CD4-positive, CD25-positive, alpha-beta regulatory T cell (primary cell): ENCODE data around the gene SZRD1. TPM values are rescaled to one million over a fixed set of nuclear protein-coding genes. Genes with fewer than 3 reads are reported as not detected.

Experiments used
- ATAC-seq, 2 donors: fragments of 150-1000 bp; cut with Tn5 transposase; one replicate each; pipeline ENCODE4 v1.10.0; 2021; ENCODE audit warnings: low read depth in 2 of 2, moderate number of reproducible peaks in 2 of 2, moderate library complexity in 1 of 2
- DNase-seq, 3 donors: peaks; one replicate each; pipeline versions ENCODE4 v3.0.0 to v3.0.0-alpha.2; 2012 to 2022; ENCODE audit warnings: mixed read lengths in 1 of 3
- H3K27ac ChIP-seq: one replicate; pipeline ENCODE4 v1.7.0; 2013; ENCODE audit warnings: mild to moderate bottlenecking, low read length; ENCODE audit not compliant: insufficient read depth, poor library complexity, severe bottlenecking
- H3K27me3 ChIP-seq: one replicate; pipeline ENCODE4 v1.7.0; 2013; ENCODE audit warnings: low read length; ENCODE audit not compliant: control insufficient read depth, insufficient read depth
- H3K36me3 ChIP-seq: one replicate; pipeline ENCODE4 v1.7.0; 2013; ENCODE audit warnings: mild to moderate bottlenecking, low read length, moderate library complexity; ENCODE audit not compliant: control insufficient read depth, insufficient read depth
- H3K4me1 ChIP-seq: 2 replicates; pipeline ENCODE4 v1.7.0; 2013; ENCODE audit warnings: mild to moderate bottlenecking, low read length; ENCODE audit not compliant: insufficient read depth, control insufficient read depth, poor library complexity, severe bottlenecking
- H3K4me3 ChIP-seq: one replicate; pipeline ENCODE4 v1.7.0; 2013; ENCODE audit warnings: low read depth, mild to moderate bottlenecking, low read length, moderate library complexity
- H3K9me3 ChIP-seq, 2 experiments: 1 replicate in 1 of 2; 2 replicates in 1 of 2; pipeline ENCODE4 v1.7.0; 2013; ENCODE audit warnings: low read length in 2 of 2, mild to moderate bottlenecking in 1 of 2, moderate library complexity in 1 of 2; ENCODE audit not compliant: control insufficient read depth in 2 of 2
- H3K27ac Mint-ChIP-seq, 3 donors: one replicate each; pipeline ENCODE4 v1.8.0; 2020 to 2022; ENCODE audit warnings: mild to moderate bottlenecking in 3 of 3, mixed read lengths in 3 of 3, moderate library complexity in 2 of 3
- H3K27me3 Mint-ChIP-seq: one replicate; pipeline ENCODE4 v1.8.0; 2022; ENCODE audit warnings: mild to moderate bottlenecking, mixed read lengths
- H3K36me3 Mint-ChIP-seq: one replicate; pipeline ENCODE4 v1.8.0; 2020; ENCODE audit warnings: mixed read lengths
- H3K4me1 Mint-ChIP-seq, 4 donors: one replicate each; pipeline ENCODE4 v1.8.0; 2020 to 2022; ENCODE audit warnings: mixed read lengths in 4 of 4, mild to moderate bottlenecking in 1 of 4
- H3K4me3 Mint-ChIP-seq, 4 donors: one replicate each; pipeline ENCODE4 v1.8.0; 2020 to 2022; ENCODE audit warnings: mild to moderate bottlenecking in 4 of 4, mixed read lengths in 4 of 4, moderate library complexity in 3 of 4
- H3K9me3 Mint-ChIP-seq, 7 donors: one replicate each; pipeline ENCODE4 v1.8.0; 2020 to 2022; ENCODE audit warnings: mixed read lengths in 7 of 7, mild to moderate bottlenecking in 3 of 7, moderate library complexity in 2 of 7
- polyA plus RNA-seq, 4 donors: library from polyadenylated mRNA; unstranded; fragments of 300-500 nt; fragmentation: Illumina TruSeq; gene quantifications; one replicate each; pipeline ENCODE4 v1.2.3, GENCODE V29; 2021
- total RNA-seq: library from RNA; stranded (reverse); gene quantifications from one replicate; pipeline ENCODE4 v1.2.3, GENCODE V29; 2022

Gene SZRD1
- total and polyA plus RNA-seq, 5 donors from 2014 or later, result 36.9 to 136 (median 47.6) TPM

DNA sequence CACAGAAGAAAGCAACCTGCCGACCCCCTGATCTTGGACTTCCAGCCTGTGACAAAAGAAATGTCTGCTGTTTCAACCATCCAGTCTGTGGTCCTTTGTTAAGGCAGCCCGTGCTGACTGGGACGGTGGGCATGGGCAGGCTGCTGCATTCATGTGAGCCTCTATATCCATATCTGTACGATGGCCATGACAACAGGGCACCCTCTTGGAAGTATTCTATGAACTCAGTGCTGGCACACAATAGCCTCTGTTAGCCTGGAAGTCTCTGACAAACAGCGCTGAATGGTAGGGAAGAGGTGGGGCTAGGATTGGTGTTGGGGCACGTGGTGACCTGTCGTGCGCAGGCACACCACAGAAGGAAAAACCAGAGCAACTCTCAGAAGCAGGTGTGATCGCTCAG lies 39.8 kb downstream of the SZRD1 start:
- H3K27ac Mint-ChIP-seq, result no peak overlapping the region
- no peak for DNase-seq
- Histone ChIP-seq H3K4me1 (no peaks in the 10 kb centered on the region), H3K9me3 (no peaks in the 10 kb centered on the region), H3K36me3 (no peaks in the 10 kb centered on the region), H3K27ac (no peak overlapping the region), H3K4me3 (no peak overlapping the region), H3K27me3 (no peaks in the 10 kb centered on the region)
- peaks cover 0 to 3% (median 0%) of the 10 kb centered on the region in 4 donors for H3K4me1 Mint-ChIP-seq
- ATAC-seq, result no peak
- H3K27me3 Mint-ChIP-seq, result peaks cover 7% of the 10 kb centered on the region
- no peaks in the 10 kb centered on the region for H3K36me3 Mint-ChIP-seq
- H3K4me3 Mint-ChIP-seq, result no peak overlapping the region
- H3K9me3 Mint-ChIP-seq, result no peaks in the 10 kb centered on the region

GRCh38 chr1:16409536-16410152 lies 42.6 kb downstream of the SZRD1 start:
- H3K4me1 Mint-ChIP-seq, result peaks cover 0 to 3% (median 0%) of the 10 kb centered on the region in 4 donors
- H3K9me3 Mint-ChIP-seq, result peaks cover 0 to 2% (median 0%) of the 10 kb centered on the region in 7 donors
- H3K36me3 Mint-ChIP-seq, result no peaks in the 10 kb centered on the region
- Histone ChIP-seq H3K27ac (no peak overlapping the region), H3K4me3 (no peak overlapping the region), H3K36me3 (no peaks in the 10 kb centered on the region), H3K4me1 (no peaks in the 10 kb centered on the region), H3K9me3 (no peaks in the 10 kb centered on the region), H3K27me3 (no peaks in the 10 kb centered on the region)
- H3K4me3 Mint-ChIP-seq, result no peak overlapping the region
- peaks cover 21% of the 10 kb centered on the region for H3K27me3 Mint-ChIP-seq
- no peak for ATAC-seq
- no peak for DNase-seq
- H3K27ac Mint-ChIP-seq, result peak overlapping the region in 2 of 3 donors; percentile 48 to 54

GRCh38 chr1:16410803-16411202 lies 43.8 kb downstream of the SZRD1 start:
- H3K27me3 ChIP-seq, result no peaks in the 10 kb centered on the region

GRCh38 chr1:16413191-16413590 lies 46.1 kb downstream of the SZRD1 start:
- Mint-ChIP-seq H3K36me3 (no peaks in the 10 kb centered on the region), H3K4me1 (peaks cover 0 to 3% (median 0%) of the 10 kb centered on the region in 4 donors), H3K4me3 (no peak overlapping the region), H3K27ac (no peak overlapping the region), H3K9me3 (peaks cover 0 to 2% (median 0%) of the 10 kb centered on the region in 7 donors), H3K27me3 (peaks cover 21% of the 10 kb centered on the region)
- no peaks in the 10 kb centered on the region for H3K9me3 ChIP-seq
- H3K4me3 ChIP-seq, result no peak overlapping the region
- no peak overlapping the region for H3K27ac ChIP-seq
- no peak for ATAC-seq
- H3K36me3 ChIP-seq, result no peaks in the 10 kb centered on the region
- DNase-seq, result no peak
- H3K4me1 ChIP-seq, result no peaks in the 10 kb centered on the region
- H3K27me3 ChIP-seq, result no peaks in the 10 kb centered on the region

More at GRCh38 chr1:16410803-16411202, 43.8 kb downstream of the SZRD1 start:
- no peaks in the 10 kb centered on the region for H3K9me3 ChIP-seq
- peaks cover 21% of the 10 kb centered on the region for H3K27me3 Mint-ChIP-seq
- DNase-seq (no peak), ATAC-seq (no peak)
- H3K4me3 Mint-ChIP-seq, result no peak overlapping the region
- peaks cover 0 to 2% (median 0%) of the 10 kb centered on the region in 7 donors for H3K9me3 Mint-ChIP-seq
- H3K36me3 Mint-ChIP-seq, result no peaks in the 10 kb centered on the region
- no peaks in the 10 kb centered on the region for H3K36me3 ChIP-seq
- peak overlapping the region in 1 of 3 donors; percentile 84 for H3K27ac Mint-ChIP-seq
- no peak overlapping the region for H3K4me3 ChIP-seq
- H3K4me1 Mint-ChIP-seq, result peaks cover 0 to 3% (median 0%) of the 10 kb centered on the region in 4 donors
- no peak overlapping the region for H3K27ac ChIP-seq
- H3K4me1 ChIP-seq, result no peaks in the 10 kb centered on the region

- DNase-seq (no peak), ATAC-seq (no peak)
- Mint-ChIP-seq H3K27ac (peak overlapping the region in 2 of 3 donors; percentile 79 to 88), H3K36me3 (no peaks in the 10 kb centered on the region), H3K4me3 (peak overlapping the region in 3 of 4 donors; percentile 23 to 76 (median 26)), H3K4me1 (peaks cover 5 to 38% (median 17%) of the 10 kb centered on the region in 4 donors), H3K9me3 (no peaks in the 10 kb centered on the region), H3K27me3 (peaks cover 10% of the 10 kb centered on the region)
- Histone ChIP-seq H3K36me3 (no peaks in the 10 kb centered on the region), H3K9me3 (no peaks in the 10 kb centered on the region), H3K27me3 (no peaks in the 10 kb centered on the region), H3K4me3 (no peak overlapping the region), H3K4me1 (peaks cover 18% of the 10 kb centered on the region), H3K27ac (no peak overlapping the region)
Measured at GRCh38 chr1:16418823-16419425, 51.9 kb downstream of the SZRD1 start.

- peak overlapping the region; percentile 52 for H3K27ac ChIP-seq
Measured at GRCh38 chr1:16420424-16421118, 53.5 kb downstream of the SZRD1 start.

GRCh38 chr1:16421201-16421600 lies 54.2 kb downstream of the SZRD1 start:
- Mint-ChIP-seq H3K4me1 (peaks cover 5 to 38% (median 17%) of the 10 kb centered on the region in 4 donors), H3K27me3 (peaks cover 6% of the 10 kb centered on the region), H3K36me3 (no peaks in the 10 kb centered on the region), H3K27ac (peak overlapping the region; percentile 88 to 96 (median 92)), H3K4me3 (peak overlapping the region; percentile 32 to 85 (median 74)), H3K9me3 (no peaks in the 10 kb centered on the region)
- ATAC-seq, result peak in 1 of 2 donors; percentile 9
- DNase-seq, result peak in 1 of 3 donors; percentile 37
- H3K36me3 ChIP-seq, result no peaks in the 10 kb centered on the region
- H3K4me1 ChIP-seq, result peaks cover 18% of the 10 kb centered on the region
- H3K4me3 ChIP-seq, result peak overlapping the region; percentile 57
- peak overlapping the region; percentile 52 for H3K27ac ChIP-seq
- H3K27me3 ChIP-seq, result no peaks in the 10 kb centered on the region
- no peaks in the 10 kb centered on the region for H3K9me3 ChIP-seq

More at GRCh38 chr1:16420424-16421118, 53.5 kb downstream of the SZRD1 start:
- H3K27ac Mint-ChIP-seq, result peak overlapping the region; percentile 88 to 96 (median 92)
- no peaks in the 10 kb centered on the region for H3K36me3 ChIP-seq
- peaks cover 18% of the 10 kb centered on the region for H3K4me1 ChIP-seq
- peaks cover 5 to 38% (median 17%) of the 10 kb centered on the region in 4 donors for H3K4me1 Mint-ChIP-seq
- DNase-seq, result peak; percentile 18 to 94 (median 69)
- no peaks in the 10 kb centered on the region for H3K9me3 ChIP-seq
- H3K27me3 Mint-ChIP-seq, result peaks cover 6% of the 10 kb centered on the region
- H3K4me3 ChIP-seq, result peak overlapping the region; percentile 57
- H3K9me3 Mint-ChIP-seq, result no peaks in the 10 kb centered on the region
- no peaks in the 10 kb centered on the region for H3K36me3 Mint-ChIP-seq
- H3K27me3 ChIP-seq, result no peaks in the 10 kb centered on the region
- peak overlapping the region; percentile 2 to 85 (median 54) for H3K4me3 Mint-ChIP-seq
- ATAC-seq, result peak; percentile 98 to 99
